HG03025 (cell line): ENCODE data around the gene LPIN1.
"Not testable (repeated sequence)": the region's sequence is repeated elsewhere in the genome, so short reads cannot be mapped to it uniquely, and the experiment has no call there.

ENCODE experiments used
- ATAC-seq: cut with Tn5 transposase; IDR thresholded peaks from one replicate; pipeline ENCODE4 v1.9.1; 2021; ENCODE audit warnings: mild to moderate bottlenecking, moderate library complexity; ENCODE audit not compliant: unreplicated experiment, low FRiP score

LPIN1 gene

GRCh38 chr2:11807156-11808015 lies 61.0 kb downstream of the LPIN1 start:
- no peak for ATAC-seq

DNA sequence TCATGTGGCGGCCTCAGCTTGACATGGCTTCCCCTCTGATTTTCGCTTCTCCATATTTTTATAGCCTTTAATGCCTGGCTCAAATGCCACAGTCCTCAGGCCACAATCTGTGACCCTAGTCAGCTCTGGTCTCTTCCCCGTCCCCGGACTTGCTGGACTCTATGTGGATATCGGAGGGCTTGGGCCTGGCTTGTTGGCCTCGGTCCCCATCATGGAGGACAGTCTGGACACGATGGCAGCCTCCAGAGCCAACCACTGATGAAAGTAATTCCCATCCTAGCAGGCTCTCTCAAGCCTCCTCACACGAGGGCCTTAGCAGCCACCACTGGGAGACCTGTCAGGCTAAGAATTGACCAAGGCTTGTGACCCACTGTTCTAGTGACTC lies 61.6 kb downstream of the LPIN1 start:
- no peak for ATAC-seq

DNA sequence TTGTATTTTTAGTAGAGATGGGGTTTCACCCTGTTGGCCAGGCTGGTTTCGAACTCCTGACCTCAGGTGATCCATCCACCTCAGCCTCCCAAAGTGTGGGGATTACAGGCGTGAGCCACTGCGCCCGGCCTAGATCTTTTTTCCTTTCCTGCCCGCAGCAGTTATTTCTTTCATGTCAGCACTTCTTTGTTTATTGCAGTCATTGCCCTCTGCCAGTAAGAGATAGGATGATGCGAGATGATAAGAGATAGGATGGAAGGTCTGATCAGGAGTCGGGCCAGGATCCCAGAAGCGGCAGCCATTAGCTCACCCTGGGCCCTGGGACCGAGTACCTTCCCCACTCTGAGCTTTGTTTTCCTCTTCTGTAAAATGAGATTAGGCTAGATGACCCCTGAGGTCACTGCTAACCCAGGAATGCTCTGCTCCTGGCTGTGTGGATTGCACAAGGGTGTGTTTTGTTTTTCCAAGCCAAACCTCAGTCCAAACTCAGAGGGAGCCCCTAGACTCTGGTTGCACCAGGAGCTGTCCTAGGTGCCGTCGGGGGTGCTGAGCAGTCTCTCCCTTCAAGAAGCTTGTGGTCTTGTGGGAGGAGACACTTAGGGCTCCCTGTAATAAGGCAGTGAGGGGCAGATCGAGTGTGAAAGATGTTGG lies 63.3 kb downstream of the LPIN1 start:
- ATAC-seq, result no peak

- no peak for ATAC-seq
Observed at GRCh38 chr2:11810237-11810977, 64.0 kb downstream of the LPIN1 start.

DNA sequence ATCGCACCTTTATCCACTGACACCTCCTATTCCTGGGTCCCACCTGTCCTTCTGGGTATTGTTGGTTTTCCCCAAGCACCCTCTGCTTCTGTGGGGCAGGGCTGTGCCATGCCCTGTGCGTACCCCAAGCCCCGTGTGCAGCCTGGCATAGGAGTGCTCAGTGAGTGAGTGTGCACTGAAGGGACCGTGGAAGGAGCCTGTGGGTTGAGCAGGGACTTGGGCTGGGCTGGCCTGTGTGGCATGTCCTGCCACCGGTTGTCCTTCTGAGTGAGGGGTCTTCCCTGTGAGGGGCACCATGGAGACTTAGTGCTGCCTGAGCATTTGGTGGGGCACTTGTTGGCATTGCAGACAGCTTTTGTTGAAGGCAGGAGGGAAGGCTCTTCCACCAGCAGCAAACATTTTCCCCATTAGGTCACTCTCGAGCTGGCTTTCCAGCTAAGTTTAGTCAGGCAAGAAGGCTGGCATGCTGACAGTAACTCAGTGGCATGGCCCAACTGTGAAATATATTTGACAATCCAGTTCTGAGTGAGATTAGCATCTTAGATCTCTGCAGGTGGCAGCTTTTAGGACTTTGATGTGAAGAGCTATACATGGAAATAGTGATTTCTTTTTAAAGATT lies 64.7 kb downstream of the LPIN1 start:
- ATAC-seq, result no peak

- no peak for ATAC-seq
Observed at GRCh38 chr2:11812466-11813248, 66.2 kb downstream of the LPIN1 start.

DNA sequence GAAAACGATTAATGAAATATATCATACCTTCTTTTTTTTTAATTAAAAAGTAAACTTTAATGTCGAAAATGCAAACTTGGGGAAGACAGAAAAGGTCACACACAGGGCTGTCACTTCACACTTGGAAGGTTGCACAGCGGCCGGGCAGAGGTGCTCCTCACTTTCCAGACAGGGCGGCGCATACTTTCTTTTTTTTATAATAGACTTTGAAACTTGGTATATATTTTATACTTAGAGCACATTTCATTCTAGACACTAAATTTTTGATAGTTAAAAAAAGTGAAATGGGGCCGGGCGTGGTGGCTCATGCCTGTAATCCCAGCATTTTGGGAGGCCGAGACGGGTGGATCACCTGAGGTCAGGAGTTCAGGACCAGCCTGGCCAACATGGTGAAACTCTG lies 66.9 kb downstream of the LPIN1 start:
- not testable (repeated sequence) for ATAC-seq

GRCh38 chr2:11813951-11814350 lies 67.5 kb downstream of the LPIN1 start:
- no peak for ATAC-seq

DNA sequence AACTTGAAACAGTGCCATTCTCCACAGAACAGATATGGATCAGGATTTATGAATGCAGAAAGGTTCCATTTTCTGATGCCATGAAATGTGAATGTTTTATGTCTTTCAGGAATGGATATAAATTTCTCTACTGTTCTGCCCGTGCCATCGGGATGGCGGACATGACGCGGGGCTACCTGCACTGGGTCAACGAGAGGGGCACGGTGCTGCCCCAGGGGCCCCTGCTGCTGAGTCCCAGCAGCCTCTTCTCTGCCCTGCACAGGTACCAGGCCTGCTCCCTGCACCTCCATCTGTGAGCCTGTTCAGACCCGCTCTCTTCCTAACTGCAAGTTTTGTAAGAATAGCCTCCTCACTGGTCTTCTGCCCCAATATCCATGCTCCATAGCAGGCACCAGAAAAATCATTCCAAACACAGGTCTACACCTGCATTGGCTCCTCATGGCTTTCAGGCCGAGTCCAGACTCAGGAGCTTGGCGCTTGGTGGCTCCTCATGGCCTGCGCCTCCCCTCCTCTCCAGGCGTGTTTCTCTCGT lies 68.6 kb downstream of the LPIN1 start:
- no peak for ATAC-seq

- not testable (repeated sequence) for ATAC-seq
Observed at GRCh38 chr2:11816935-11817334, 70.5 kb downstream of the LPIN1 start.

DNA sequence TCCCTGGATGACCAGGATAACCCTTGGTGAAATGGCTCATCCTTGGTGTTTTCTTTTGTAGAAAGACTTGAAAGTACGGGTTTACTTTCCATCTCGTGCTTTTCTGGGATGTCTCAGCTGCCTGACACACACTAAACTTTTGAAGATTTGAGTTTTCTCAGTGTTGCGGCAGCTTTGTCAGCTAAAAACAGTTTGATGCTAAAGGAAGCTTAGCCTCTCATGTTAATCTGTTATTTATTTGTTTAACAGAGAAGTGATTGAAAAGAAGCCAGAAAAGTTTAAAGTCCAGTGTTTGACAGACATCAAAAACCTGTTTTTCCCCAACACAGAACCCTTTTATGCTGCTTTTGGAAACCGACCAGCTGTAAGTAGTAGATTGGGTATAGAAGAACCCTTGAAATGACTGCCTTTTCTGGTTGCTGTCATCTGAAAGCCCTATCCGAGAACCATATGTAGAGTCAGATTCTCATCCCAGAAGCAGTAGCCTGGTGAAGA lies 72.8 kb downstream of the LPIN1 start:
- no peak for ATAC-seq

DNA sequence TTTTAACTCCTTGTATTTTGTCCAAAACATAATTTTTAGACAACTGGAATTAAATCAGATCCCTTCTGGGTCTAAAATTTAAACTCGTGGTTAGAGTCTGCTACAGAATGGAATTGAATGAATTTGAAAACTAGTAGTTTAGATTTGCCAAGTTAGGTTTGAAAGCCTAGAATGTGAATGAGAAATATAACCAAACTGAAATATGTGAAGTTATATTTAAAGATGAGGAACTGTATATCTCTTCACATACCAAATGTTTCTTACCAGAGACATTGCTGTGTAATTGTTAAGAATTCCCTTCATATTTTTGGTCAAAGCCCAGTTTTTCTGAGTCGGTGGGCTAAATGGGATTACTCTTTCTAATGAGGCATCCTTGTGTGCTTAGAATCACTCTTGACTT lies 74.2 kb downstream of the LPIN1 start:
- ATAC-seq, result no peak

GRCh38 chr2:11821705-11822104 lies 75.3 kb downstream of the LPIN1 start:
- no peak for ATAC-seq

- not testable (repeated sequence) for ATAC-seq
Observed at GRCh38 chr2:11822359-11822745, 75.9 kb downstream of the LPIN1 start.

GRCh38 chr2:11822746-11823451 lies 76.5 kb downstream of the LPIN1 start:
- ATAC-seq, result no peak

DNA sequence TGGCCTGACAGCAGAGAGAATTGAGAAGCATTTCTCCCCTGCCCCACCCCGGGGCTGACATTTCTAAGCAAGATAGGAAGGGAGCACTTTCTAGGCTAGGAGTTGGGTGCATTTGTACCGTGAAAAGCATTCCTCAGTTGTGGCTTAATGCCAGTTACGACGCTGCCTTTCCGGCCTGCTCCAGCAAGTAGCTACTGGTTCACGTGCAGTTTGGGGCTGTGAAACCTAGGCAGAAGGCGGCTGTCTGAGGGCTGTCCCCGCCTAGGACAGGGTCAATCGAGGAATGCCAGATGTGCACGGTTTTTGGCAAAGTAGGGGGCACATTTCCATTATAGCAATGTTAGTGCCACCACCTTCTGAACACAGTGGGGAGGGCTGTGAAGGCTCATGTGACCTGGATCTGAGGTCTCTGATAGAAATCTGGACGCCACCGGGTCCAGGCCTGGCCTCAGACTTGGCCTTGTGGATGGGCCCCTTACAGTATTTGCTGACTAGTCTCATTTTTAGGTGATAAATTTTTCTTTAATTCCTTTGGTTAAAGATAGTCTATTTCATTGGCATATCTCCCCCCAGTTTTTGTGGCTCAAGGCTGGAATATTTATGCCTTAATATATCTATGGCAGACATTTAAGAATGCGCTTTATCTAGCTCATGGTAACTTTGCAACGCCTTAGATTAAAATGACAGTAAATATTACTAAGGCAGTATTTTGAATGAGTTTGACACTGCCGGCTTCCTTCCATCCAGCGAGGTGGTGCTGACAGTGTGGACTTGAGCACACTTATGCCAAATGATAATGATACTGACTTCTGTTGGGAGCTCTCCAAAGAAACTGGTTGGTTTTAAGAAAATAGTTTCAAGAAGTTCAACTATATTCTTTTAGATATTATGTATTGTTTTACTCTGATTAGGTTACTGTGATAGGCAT lies 78.7 kb downstream of the LPIN1 start:
- ATAC-seq, result no peak

GRCh38 chr2:11827547-11827946 lies 81.1 kb downstream of the LPIN1 start:
- ATAC-seq, result no peak

GRCh38 chr2:11828933-11829323 lies 82.5 kb downstream of the LPIN1 start:
- ATAC-seq, result no peak
